Measurements from ENCODE around the gene RASGRF2.

- TF ChIP-seq, protein P1, sequence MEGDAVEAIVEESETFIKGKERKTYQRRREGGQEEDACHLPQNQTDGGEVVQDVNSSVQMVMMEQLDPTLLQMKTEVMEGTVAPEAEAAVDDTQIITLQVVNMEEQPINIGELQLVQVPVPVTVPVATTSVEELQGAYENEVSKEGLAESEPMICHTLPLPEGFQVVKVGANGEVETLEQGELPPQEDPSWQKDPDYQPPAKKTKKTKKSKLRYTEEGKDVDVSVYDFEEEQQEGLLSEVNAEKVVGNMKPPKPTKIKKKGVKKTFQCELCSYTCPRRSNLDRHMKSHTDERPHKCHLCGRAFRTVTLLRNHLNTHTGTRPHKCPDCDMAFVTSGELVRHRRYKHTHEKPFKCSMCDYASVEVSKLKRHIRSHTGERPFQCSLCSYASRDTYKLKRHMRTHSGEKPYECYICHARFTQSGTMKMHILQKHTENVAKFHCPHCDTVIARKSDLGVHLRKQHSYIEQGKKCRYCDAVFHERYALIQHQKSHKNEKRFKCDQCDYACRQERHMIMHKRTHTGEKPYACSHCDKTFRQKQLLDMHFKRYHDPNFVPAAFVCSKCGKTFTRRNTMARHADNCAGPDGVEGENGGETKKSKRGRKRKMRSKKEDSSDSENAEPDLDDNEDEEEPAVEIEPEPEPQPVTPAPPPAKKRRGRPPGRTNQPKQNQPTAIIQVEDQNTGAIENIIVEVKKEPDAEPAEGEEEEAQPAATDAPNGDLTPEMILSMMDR (conservative IDR thresholded peaks at IDR 0.05): no peak
- no peak for TF ChIP-seq EZH2 (IDR thresholded peaks at IDR 0.05; ENCODE audit: low read depth)
Observed at GRCh38 chr5:80963966-80964481, 3.9 kb downstream of the RASGRF2 start.
